Mucosa of rectum (tissue), 2 donors: ENCODE data around the gene NKD1.
"Not testable (repeated sequence)": the region's sequence is repeated elsewhere in the genome, so short reads cannot be mapped to it uniquely, and the experiment has no call there.

Experiments used
- H3K27ac ChIP-seq, 2 donors: one replicate each; pipeline ENCODE4 v1.7.0; 2013; ENCODE audit warnings: inconsistent platforms in 2 of 2, low read depth in 2 of 2, low read length in 2 of 2
- H3K27me3 ChIP-seq, 2 donors: one replicate each; pipeline ENCODE4 v1.7.0; 2013; ENCODE audit warnings: low read length in 2 of 2; ENCODE audit not compliant: control insufficient read depth in 2 of 2, insufficient read depth in 2 of 2
- H3K36me3 ChIP-seq, 2 donors: one replicate each; pipeline ENCODE4 v1.7.0; 2013; ENCODE audit warnings: low read length in 2 of 2; ENCODE audit not compliant: control insufficient read depth in 2 of 2, insufficient read depth in 2 of 2
- H3K4me1 ChIP-seq, 2 donors: one replicate each; pipeline ENCODE4 v1.7.0; 2013; ENCODE audit warnings: low read length in 2 of 2, mild to moderate bottlenecking in 1 of 2; ENCODE audit not compliant: control insufficient read depth in 2 of 2, insufficient read depth in 2 of 2
- H3K4me3 ChIP-seq, 2 donors: one replicate each; pipeline ENCODE4 v1.7.0; 2013; ENCODE audit warnings: low read length in 2 of 2
- H3K9ac ChIP-seq, 2 donors: one replicate each; pipeline ENCODE4 v1.7.0; 2013; ENCODE audit warnings: low read length in 2 of 2, low read depth in 1 of 2, mild to moderate bottlenecking in 1 of 2
- H3K9me3 ChIP-seq, 2 donors: one replicate each; pipeline ENCODE4 v1.7.0; 2013; ENCODE audit warnings: low read length in 2 of 2; ENCODE audit not compliant: control insufficient read depth in 2 of 2
- donor health status: healthy.
- donor health status: Normal muscosa, but diverticular disease.

Gene NKD1

DNA sequence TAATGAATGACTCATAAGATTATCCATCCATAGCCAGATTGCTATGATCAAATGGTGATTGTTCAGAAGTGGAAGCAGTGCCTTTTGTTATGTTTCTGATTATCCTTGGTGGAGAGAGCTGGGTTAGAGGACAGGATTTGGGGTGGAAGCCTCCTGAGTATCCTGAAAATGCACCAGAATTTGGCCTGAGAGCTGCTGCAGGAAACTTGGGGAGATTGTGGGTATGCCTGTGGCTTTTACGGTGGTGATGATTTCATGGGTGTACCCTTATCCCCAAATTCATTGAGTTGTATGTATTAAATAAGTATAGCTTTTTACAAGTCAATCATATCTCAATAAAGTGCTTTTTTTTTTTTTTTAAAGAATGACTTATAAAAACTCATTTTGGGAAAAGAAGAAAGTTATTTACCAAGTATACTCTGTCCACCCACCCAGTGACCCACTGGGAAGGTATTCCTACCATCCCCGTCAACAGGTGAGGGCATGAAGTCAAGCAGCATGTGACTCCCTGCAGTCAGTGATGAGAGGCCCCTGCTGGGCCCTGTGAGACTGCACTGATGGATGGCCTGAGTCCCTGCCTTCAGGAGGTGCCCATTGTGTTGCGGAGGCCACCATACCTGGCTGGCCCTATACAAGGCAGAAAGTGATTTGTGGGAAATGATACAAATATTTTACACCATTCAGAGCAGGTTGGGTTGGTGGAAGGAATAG lies 28.4 kb downstream of the NKD1 start:
- no peaks in the 10 kb centered on the region for H3K27me3 ChIP-seq
- no peaks in the 10 kb centered on the region for H3K36me3 ChIP-seq
- H3K4me1 ChIP-seq: no peaks in the 10 kb centered on the region
- no peaks in the 10 kb centered on the region for H3K9me3 ChIP-seq
- no peak overlapping the region for H3K4me3 ChIP-seq
- no peak overlapping the region for H3K9ac ChIP-seq
- no peak overlapping the region for H3K27ac ChIP-seq

DNA sequence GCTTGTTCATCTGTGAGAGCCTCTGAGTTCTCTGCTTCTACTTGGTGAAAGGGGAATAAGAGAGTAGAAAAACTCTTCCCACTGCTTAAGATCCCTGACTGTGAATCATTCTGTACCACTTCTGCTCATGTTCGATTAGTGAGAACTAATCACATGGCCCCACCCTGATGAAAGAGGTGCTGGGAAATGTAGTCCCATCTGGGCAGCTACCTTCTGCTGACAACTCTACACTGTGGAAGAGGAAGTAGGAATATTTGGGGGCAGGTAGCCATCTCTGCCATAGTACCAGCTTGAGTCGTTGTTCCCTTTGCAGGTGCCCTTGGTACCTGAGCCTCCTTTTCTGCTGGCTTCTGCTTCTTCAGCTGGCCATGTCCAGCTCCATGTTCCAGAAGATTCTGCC lies 29.9 kb downstream of the NKD1 start:
- Histone ChIP-seq H3K27ac (no peak overlapping the region), H3K4me3 (no peak overlapping the region), H3K36me3 (no peaks in the 10 kb centered on the region), H3K9me3 (no peaks in the 10 kb centered on the region), H3K9ac (no peak overlapping the region), H3K4me1 (no peaks in the 10 kb centered on the region), H3K27me3 (no peaks in the 10 kb centered on the region)

DNA sequence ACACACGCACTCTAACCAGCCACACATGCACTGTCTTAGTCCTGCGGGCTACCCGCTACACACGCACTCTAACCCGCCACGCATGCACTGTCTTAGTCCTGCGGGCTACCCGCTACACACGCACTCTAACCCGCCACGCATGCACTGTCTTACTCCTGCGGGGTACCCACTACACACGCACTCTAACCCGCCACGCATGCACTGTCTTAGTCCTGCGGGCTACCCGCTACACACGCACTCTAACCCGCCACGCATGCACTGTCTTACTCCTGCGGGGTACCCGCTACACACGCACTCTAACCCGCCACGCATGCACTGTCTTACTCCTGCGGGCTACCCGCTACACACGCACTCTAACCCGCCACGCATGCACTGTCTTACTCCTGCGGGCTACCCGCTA lies 31.2 kb downstream of the NKD1 start:
- not testable (repeated sequence) for H3K36me3 ChIP-seq, H3K9me3 ChIP-seq, H3K4me1 ChIP-seq, H3K27me3 ChIP-seq, H3K9ac ChIP-seq, H3K27ac ChIP-seq, H3K4me3 ChIP-seq

DNA sequence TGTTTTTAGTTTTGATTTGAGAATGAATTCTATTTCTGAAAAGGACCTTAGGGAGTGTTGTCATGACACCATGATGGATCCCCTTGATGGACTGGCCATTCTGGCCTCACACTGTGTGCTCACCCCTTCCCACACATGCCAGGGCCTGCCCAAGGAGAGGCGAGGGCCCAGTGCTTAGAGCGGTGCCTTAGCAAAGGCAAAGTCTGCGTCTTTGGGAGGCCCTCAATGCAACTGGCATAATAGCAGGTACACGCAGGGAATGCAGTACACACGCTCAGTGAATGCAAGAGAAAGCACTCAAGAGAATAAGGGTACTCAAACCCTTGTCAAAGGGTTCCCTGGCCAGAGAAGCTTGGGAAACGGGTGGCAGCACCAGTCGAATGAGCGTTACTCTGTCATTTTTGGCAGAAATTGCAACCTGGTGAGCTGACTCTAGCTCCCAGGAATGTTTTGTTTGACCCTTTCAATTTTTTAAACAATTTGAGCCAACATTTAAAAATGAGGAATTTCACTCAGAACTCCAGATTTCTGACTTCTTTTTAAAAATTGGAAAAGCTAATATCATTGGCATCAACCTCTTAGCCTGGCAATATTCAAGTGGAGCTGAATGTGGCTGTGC lies 32.1 kb downstream of the NKD1 start:
- H3K4me1 ChIP-seq: no peaks in the 10 kb centered on the region
- H3K9me3 ChIP-seq: no peaks in the 10 kb centered on the region
- H3K4me3 ChIP-seq: no peak overlapping the region
- no peaks in the 10 kb centered on the region for H3K36me3 ChIP-seq
- H3K27me3 ChIP-seq: no peaks in the 10 kb centered on the region
- no peak overlapping the region for H3K27ac ChIP-seq
- no peak overlapping the region for H3K9ac ChIP-seq

DNA sequence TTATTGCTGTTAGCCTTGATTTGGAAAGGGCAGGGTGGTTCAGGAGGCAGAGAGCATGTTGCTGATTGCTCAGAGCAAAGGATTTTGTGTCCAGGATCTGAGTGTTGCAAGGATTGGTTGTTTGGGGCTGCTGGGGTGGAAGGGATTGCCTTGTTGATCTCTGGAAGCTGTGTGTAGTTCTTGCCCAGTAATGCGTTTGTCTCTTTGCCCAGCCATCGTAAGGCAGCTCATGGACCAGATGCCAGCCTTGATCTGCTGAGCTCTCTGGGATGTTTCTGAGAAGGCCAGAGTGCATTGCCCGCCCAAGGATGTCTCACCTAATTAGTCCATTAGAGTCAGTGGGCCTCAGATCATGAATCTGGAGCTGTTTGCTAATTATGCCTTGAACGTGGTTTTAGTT lies 33.6 kb downstream of the NKD1 start:
- Histone ChIP-seq H3K36me3 (no peaks in the 10 kb centered on the region), H3K4me1 (no peaks in the 10 kb centered on the region), H3K4me3 (no peak overlapping the region), H3K9me3 (no peaks in the 10 kb centered on the region), H3K27ac (no peak overlapping the region), H3K27me3 (no peaks in the 10 kb centered on the region), H3K9ac (no peak overlapping the region)

DNA sequence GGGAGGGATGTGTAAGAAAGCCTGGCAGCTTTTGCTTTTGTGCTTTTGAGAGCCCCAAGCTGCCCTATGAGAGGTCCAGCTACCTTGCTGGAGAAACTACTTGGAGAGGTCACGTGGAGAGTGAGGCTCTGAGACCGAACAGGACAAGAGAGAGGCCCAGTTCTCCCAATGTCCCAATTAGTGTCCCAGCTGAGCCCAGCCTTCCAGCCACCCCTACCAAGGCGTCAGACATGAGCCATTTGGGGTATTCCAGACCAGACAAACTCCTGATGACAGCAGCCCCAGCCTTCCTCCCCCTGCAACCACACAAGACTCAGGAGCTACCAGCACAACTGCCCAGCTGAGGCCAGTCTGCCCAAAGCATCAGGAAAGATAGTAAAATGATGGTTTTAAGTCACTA lies 35.0 kb downstream of the NKD1 start:
- no peaks in the 10 kb centered on the region for H3K4me1 ChIP-seq
- no peaks in the 10 kb centered on the region for H3K27me3 ChIP-seq
- H3K9ac ChIP-seq: no peak overlapping the region
- no peak overlapping the region for H3K27ac ChIP-seq
- no peak overlapping the region for H3K4me3 ChIP-seq
- no peaks in the 10 kb centered on the region for H3K36me3 ChIP-seq
- H3K9me3 ChIP-seq: no peaks in the 10 kb centered on the region

DNA sequence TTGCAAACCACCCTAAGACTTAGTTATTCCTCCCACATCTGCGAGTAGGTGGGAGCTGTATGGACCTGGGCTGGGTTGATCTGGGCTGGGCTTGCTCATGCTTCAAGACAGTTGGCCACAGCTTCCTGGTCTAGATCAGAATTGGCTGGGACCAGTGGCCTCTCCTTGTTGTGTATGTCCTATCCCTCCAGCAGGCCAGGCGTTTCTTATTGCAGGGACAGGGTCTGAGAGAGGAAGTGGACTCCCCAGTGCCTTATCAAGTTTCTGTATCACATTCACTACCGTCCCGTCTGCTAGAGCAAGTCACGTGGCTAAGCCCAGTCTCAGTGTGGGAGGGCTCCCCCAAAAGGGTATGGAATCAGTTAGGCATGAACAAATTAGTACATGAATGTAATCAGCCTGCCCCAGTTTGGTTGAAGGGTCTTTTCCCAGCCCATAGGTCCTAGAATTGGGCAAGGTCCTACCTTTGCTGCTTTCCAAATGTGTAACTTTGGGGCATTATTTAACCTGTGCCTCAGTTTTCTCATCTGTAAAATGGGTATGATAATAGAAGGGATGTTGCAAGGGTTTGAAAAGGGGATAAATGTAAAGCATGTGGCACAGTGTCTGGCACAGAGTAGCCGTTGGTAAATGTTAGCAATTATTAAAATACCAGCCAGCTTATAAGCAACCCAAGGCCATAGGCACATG lies 36.0 kb downstream of the NKD1 start:
- no peak overlapping the region for H3K27ac ChIP-seq
- H3K4me3 ChIP-seq: no peak overlapping the region
- H3K9ac ChIP-seq: no peak overlapping the region
- H3K9me3 ChIP-seq: no peaks in the 10 kb centered on the region
- H3K4me1 ChIP-seq: no peaks in the 10 kb centered on the region
- H3K36me3 ChIP-seq: no peaks in the 10 kb centered on the region
- no peaks in the 10 kb centered on the region for H3K27me3 ChIP-seq

DNA sequence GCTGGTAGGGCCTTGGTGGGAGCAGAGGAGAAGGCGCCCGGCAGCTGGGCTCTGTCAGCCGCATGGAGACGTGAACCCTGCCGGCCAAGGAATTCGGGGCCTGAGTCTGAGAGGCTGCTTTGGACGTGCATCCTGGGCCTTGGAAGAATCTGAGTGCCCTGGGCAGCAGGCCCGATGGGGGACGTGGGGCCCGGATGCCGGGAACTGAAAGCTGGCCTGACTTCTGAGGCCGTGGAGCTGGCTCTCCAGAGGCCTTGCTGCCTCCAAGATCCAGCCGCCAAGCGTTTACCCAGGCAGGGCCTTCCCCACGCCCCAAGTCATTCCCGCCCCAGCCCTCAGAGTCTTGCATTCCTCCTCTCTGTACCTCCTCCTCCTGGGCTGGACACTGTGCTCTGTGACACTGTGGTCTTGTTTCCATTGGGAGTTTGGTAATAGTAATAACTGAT lies 37.2 kb downstream of the NKD1 start:
- H3K9ac ChIP-seq: no peak overlapping the region

DNA sequence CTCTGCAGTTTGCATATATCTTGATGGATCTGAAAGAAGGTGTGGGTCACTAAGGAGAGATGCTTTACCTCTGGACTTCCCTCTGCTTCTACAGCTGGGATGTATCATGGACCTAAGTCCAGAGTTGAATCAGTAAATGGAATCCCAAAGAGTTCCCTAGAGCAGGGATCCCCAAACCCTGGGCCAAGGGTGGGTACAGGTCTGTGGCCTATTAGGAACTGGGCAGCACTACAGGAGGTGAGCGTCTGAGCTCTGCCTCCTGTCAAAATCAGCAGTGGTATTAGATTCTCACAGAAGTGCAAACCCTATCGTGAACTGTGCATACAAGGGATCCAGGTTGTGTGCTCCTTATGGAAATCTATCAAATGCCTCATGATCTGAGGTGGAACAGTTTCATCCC lies 39.3 kb downstream of the NKD1 start:
- Histone ChIP-seq H3K27ac (no peak overlapping the region), H3K4me1 (no peaks in the 10 kb centered on the region), H3K9ac (no peak overlapping the region), H3K4me3 (no peak overlapping the region), H3K27me3 (no peaks in the 10 kb centered on the region), H3K9me3 (no peaks in the 10 kb centered on the region), H3K36me3 (no peaks in the 10 kb centered on the region)

More for the DNA sequence above, 37.2 kb downstream of the NKD1 start:
- Histone ChIP-seq H3K4me3 (no peak overlapping the region), H3K27ac (peak overlapping the region; percentile 4 to 35), H3K36me3 (no peaks in the 10 kb centered on the region), H3K4me1 (no peaks in the 10 kb centered on the region), H3K27me3 (no peaks in the 10 kb centered on the region), H3K9me3 (no peaks in the 10 kb centered on the region)

DNA sequence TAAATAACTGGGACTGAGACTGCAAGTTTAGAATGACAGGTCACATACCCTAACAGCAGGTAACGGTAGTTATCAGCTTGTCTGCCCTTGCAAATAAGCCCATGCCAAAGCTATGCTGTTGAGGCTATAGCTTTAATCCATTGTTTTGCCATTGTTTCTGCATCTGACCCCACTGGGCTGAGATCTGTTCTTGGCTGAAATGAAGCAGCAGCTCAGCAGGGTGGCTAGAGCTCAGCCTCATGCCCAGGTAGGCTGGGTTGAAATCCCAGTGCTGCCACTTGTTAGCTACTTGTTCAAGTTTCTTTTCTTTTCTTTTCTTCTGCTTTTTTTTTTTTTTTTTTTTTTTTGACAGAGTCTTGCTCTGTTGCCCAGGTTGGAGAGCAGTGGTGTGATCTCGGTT lies 40.1 kb downstream of the NKD1 start:
- Histone ChIP-seq H3K4me1 (no peaks in the 10 kb centered on the region), H3K4me3 (no peak overlapping the region), H3K9me3 (no peaks in the 10 kb centered on the region)

More for the DNA sequence above, 40.1 kb downstream of the NKD1 start:
- H3K9ac ChIP-seq: no peak overlapping the region
- H3K27ac ChIP-seq: no peak overlapping the region
- H3K36me3 ChIP-seq: no peaks in the 10 kb centered on the region
- no peaks in the 10 kb centered on the region for H3K27me3 ChIP-seq
